A549 treated with Mapracorat at 1 μM for 4 hours (cell line): ENCODE results near the gene ACTR5. TPM values are rescaled to one million over a fixed set of nuclear protein-coding genes. Genes with fewer than 3 reads are reported as not detected.

Experiments used
- total RNA-seq: library from RNA; stranded (reverse); fragments of 200-300 nt; extraction: Qiagen RNA extraction; gene quantifications from 5 replicates; pipeline ENCODE4 v1.2.3, GENCODE V29; 2022

The ACTR5 gene
- total RNA-seq: 8.9 to 10.2 TPM (median 9.4 TPM) in 5 replicates

GRCh38 chr20:38748097-38748860, at the start of gene ACTR5:
Gene ACTR5 (plus strand): TSS chr20:38748460. CDS start chr20:38748479, 19 bp downstream.

GRCh38 chr20:38723848-38724625, 24.2 kb upstream of the ACTR5 start, which contains the start of gene SLC32A1:
Gene SLC32A1 (plus strand): TSS chr20:38724486. CDS start chr20:38724725, 239 bp downstream.

GRCh38 chr20:38805502-38805957, 57.3 kb downstream of the ACTR5 start, which contains the start of gene PPP1R16B:
Gene PPP1R16B (plus strand): TSS chr20:38805697. CDS start chr20:38835926, 30,229 bp downstream.

Other genes starting within 250 kb of the ACTR5 start
- not detected in 5 replicates for gene ADIG, start 167.3 kb upstream of the ACTR5 start, total RNA-seq
- not detected in 5 replicates for gene ARHGAP40, start 146.7 kb upstream of the ACTR5 start, total RNA-seq
- not detected in 5 replicates for gene SLC32A1, start 24.0 kb upstream of the ACTR5 start, total RNA-seq
- 0.11 to 0.22 TPM (median 0.15 TPM) in 5 replicates for gene PPP1R16B, start 57.2 kb downstream of the ACTR5 start, total RNA-seq
- 55.3 to 72.1 TPM (median 65.2 TPM) in 5 replicates for gene FAM83D, start 178.0 kb downstream of the ACTR5 start, total RNA-seq
- 6.4 to 8.3 TPM (median 7.3 TPM) in 5 replicates for gene DHX35, start 213.9 kb downstream of the ACTR5 start, total RNA-seq